Right lobe of liver (tissue), 4 donors: ENCODE data around the gene EMILIN3.

Experiments
- CTCF ChIP-seq, 4 donors: fragments of 200-600 bp in 3 of 4; fragments of 450-650 bp in 1 of 4; IDR thresholded peaks; one replicate each; pipeline versions ENCODE4 v1.5.1 to v1.8.0; 2016 to 2022; ENCODE audit warnings: antibody characterized with exemption in 4 of 4, mild to moderate bottlenecking in 2 of 4
- POLR2A ChIP-seq: fragments of 450-650 bp; IDR thresholded peaks from one replicate; pipeline ENCODE4 v1.6.1; 2017; ENCODE audit warnings: antibody characterized with exemption, mild to moderate bottlenecking
- donor health status: DM: no; HTN: no; CAD: no.
- donor health status: DM: no; HTN: no; CAD: no.
- donor health status: DM: no; HTN: yes; CAD: no.

- no peak for TF ChIP-seq CTCF (IDR thresholded peaks at IDR 0.05)
- TF ChIP-seq POLR2A = no peak
Measured at GRCh38 chr20:41336711-41337492, 29.7 kb downstream of the EMILIN3 start.
